SKM-1 treated with dmso at 0.1 percent for 144 hours (cell line): ENCODE measurements around the gene KLF13.
"Not testable (repeated sequence)": the region's sequence is repeated elsewhere in the genome, so short reads cannot be mapped to it uniquely, and the experiment has no call there.

ENCODE experiments used
- DNase-seq: peaks from one replicate; lab custom pipeline; 2025; ENCODE audit not compliant: unreplicated experiment; lab: John Stamatoyannopoulos, UW

Gene KLF13

GRCh38 chr15:31344823-31345605 is 18.4 kb downstream of the KLF13 start:
- no peak for DNase-seq

- DNase-seq: no peak
These were observed 19.2 kb downstream of the KLF13 start for GRCh38 chr15:31345606-31346366.

- no peak for DNase-seq
These were observed 19.9 kb downstream of the KLF13 start for GRCh38 chr15:31346367-31347066.

- no peak for DNase-seq
These were observed 20.7 kb downstream of the KLF13 start for GRCh38 chr15:31347067-31347975.

DNA sequence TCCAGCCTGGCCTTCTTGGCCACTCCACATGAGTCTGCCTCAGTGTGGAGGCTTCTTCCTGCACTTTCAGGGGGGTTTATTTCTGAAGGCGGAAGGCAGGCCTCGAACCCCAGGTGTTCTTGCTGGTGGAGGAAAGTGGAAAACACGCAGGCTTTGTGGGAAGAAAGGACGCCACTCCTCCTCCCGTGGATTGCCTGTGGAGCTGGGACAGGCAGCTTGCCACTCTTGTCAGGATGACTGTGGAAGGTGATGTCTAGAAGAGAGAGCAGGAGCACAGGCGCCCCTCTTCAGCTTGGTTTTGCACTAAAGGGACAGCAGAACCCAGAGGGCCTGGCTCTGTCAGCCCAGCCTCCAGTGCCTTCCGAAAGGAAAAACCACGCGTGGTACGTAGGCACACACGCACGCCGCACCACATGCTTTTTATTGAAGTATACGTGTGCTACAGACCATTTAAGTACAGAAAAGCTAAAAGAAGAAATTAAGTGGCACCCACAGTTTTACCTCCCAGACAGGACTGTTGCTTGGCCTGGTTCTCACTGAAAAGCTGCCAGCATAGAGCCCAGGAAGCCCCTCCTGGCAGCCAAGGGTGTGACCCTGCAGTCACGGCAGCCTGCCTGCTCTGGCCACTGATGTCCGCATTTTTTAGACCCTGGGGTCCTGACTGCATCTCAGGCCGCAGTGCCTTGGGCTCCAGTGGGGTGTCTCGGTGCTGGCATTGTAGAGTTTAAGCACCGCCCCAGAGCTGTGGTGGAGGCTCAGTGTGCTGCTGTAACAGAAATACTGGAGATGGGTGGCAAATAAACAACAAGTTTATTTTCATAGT is 21.6 kb downstream of the KLF13 start:
- no peak for DNase-seq

GRCh38 chr15:31349233-31350141 is 22.9 kb downstream of the KLF13 start:
- DNase-seq: no peak

DNA sequence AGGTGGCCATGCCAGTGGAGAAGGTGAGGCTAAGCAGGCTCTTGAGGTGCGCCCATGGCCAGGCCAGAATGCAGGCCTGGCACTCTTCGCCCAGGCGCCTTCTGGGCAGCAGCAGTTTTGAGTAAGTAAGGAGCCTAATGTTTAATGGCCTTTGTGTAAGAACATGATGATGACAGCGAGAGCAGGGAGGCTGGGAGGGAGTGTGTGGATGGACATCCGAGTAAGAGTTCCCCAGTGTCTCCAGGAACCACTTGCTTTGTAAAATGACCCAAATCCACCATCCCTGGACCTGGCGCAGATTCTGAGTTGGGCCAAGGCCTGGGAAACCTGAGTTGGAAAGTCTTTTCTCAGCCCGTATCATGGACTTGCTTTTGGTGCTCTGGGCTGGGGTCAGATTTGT is 24.1 kb downstream of the KLF13 start:
- no peak for DNase-seq

DNA sequence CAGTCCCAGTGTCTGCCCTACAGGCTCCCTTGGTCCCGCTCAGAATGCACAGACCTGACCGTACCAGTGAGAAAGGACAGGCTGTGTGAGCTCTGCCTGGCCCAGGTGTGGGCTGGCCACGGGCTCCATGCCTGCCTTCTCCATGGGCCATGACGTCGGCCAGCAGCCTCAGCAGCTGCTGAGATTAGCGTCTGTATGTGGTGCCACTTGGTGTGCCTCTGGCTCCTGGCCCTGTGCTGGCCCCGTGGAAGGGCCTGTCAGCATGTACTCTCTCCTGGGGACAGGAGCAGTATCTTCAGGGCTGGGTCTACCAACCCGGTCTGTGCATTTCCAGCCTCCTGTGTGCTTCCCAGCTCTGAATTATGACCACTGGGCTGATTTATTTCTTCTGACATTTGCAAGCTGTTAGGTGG is 25.7 kb downstream of the KLF13 start:
- no peak for DNase-seq

DNA sequence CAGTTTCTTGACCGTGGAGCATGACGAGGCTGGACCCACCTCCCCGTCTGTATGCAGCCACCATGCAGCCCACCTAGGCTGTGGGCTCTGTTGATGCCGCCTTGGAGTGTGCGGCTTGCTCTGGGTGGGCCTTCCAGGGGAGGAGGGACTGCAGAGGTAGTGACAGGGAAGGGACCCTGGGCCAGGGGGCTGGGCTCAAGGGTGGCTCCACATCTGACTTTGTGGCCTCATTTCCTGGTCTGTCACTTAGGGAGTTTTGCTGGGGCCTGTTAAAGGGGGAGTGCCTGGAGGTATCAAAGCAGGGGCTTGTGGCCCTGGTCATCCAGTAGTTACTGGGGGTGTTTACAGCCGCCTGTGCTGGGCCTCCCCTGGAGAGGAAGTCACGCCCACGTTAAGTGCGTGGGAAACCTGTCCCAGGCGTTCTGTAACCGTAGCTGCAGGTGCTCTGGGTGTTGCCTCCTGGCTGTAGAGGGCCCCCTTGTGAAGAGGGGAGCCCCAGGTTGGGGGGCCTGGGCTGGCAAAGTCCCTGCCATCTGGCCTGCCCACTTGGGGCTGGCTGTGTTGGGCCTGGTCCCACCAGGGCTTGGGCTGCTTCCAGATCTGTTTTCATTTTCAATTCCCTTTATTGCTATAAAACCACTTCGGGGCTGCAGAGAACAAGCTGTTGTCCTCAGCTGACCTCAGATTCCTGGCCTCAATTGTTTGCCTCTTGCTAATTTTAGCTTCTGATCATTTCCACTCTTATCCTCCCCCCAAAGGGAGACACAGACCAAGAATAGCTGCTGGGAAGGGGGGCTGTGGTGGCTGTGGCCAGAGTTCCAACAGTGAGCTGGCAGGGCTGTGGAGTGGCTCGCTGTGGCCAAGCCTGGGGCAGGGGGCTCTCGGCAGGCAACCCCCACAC is 26.5 kb downstream of the KLF13 start:
- DNase-seq: peak; percentile 68

DNA sequence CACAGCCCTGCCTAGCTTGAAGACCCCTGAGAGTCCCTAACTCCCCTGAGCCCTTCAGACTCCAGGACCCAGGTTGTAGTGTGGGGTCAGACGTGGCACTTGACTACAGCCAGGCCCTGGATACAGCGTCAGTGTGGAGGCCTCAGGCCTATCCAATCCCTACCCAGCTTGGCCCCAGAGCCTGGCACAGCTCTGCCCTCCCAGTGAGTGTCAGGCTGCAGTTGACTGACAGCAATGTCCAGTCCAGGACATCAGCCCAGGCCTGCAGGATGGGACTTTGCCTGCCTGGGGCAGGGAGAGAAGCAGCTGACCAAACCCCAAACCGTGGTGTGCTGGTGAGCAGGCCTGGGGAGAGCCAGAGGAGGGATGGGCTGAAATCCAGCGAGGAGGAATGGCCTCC is 27.3 kb downstream of the KLF13 start:
- DNase-seq: no peak

DNA sequence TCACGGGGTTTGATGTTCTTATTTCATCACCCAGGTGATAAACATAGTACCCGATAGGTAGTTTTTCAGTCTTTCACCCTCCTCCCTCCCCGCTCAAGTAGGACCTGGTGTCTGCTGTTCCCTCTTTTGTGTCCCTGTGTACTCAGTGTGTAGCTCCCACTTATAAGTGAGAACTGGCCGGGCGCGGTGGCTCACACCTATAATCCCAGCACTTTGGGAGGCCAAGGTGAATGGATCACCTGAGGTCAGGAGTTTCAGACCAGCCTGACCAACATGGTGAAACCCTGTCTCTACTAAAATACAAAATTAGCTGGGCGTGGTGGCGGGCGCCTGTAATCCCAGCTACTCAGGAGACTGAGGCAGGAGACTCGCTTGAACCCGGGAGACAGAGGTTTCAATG is 29.5 kb downstream of the KLF13 start:
- not testable (repeated sequence) for DNase-seq

- DNase-seq: no peak
These were observed 30.5 kb downstream of the KLF13 start for GRCh38 chr15:31357148-31357547.

DNA sequence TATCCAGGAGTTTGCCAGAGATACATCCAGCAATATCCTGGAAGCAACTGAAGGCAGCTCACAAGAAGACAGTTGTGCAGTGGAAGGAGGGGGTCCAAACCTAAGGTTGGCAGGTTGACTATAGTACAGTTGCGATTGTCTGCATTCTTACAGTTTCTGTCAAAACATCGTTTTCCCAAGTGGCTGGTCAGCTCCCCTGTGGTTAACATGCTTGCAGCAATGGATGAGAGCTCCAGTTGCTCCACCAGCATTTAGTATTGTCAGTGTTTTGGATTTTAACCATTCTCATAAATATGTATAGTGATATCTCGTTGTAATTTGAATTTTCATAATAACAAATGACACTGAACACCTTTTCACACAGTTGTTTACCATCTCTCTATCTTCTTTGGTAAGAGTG is 31.5 kb downstream of the KLF13 start:
- DNase-seq: no peak

DNA sequence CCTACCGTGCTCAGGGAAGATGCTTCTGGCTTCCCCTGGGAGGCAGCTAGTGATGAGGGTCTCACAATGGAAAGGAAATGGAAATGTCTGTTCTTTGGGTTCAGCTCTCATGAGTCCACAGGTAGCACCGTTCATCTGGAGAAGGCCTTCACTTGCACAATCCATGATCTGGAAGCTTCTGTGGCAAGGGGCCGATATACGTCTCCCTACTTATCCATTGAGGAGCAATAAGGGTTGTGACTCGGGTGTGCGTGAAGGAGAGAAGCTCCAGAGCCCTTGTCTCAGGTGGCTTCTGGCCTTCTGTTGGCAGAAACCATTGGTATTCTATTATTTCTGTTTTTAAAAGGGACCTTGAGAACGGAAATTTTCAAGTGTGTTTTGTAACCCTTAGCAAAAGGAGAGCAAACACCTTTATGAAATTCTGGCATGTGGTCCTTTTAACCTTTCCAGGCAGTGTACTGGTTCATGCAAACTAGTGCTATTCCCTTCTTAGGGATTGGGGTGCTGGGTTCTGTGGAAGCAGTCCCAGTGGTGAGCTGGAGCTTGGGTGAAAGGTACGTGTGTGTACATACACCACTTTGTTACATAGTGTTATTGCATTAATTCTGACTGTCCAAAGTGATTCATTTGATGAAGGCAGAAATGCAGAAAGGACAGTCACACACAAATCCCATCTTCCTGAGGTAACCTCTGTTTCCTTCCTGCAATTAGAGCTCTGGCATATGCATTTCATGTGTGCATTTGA is 32.5 kb downstream of the KLF13 start:
- no peak for DNase-seq

DNA sequence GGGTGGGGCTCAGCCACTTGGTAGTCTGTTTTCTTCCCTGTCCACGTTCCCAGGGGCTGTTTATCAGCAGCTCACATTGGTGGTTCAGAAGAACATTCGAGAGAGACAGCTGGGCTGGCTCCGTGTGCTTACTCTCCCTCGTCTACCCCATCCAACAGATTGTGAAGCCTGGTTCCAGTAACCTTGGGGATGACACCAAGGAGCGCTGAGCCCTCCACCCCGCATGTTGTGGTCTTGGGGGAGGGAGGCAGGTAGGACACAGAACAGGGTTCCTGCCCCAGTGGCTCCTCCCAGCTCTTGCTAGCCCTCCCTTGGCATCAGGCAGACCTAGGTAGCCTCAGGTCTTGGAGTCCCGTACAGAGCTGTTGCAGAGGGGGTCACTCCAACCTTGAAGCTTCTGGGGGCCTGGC is 33.1 kb downstream of the KLF13 start:
- no peak for DNase-seq

DNA sequence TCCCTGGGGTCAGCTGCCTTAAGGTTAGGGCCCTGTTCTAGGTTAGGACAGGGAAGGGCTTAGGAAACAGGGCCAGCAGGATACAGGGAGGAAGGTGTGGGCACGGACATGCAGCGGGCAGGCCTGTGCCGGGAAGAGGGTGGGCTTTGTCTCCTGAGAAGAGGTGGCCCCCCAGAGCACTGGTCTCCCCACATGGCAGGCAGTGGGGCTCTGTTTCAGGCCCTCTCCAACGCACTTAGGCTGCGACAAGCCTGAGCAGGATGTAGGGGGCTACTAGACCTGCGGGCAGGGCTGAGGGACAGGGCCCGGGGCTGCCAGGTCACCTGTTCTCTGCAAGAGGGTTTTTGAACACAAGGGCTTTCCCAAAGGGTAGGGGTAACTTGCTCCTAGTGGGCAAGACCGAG is 33.5 kb downstream of the KLF13 start:
- no peak for DNase-seq
